GM12892 (cell line): Measurements from ENCODE around the gene TEPSIN.

ENCODE experiments used
- POLR2A ChIP-seq: IDR thresholded peaks from 2 replicates; pipeline ENCODE4 v1.6.1; 2011; ENCODE audit warnings: low read depth, low read length, control low read depth
- POLR2AphosphoS5 ChIP-seq: IDR thresholded peaks from 2 replicates; pipeline ENCODE4 v1.6.1; 2011; ENCODE audit warnings: low read depth, low read length, control low read depth
- TAF1 ChIP-seq: IDR thresholded peaks from 2 replicates; pipeline ENCODE4 v1.6.1; 2011; ENCODE audit warnings: low read depth, mild to moderate bottlenecking, control low read depth, low read length, borderline replicate concordance

GRCh38 chr17:81234940-81235821, 3.7 kb downstream of the TEPSIN start:
- TF ChIP-seq POLR2A (no peak), TAF1 (no peak), POLR2AphosphoS5 (no peak)
